HEK293 (cell line): ENCODE measurements around the gene NDUFS4.

Source experiments
- EGR2 ChIP-seq: fragments of 450-650 bp; formaldehyde crosslinking; IDR thresholded peaks from 2 replicates; pipeline ENCODE4 v1.5.1; 2016; ENCODE audit warnings: low read depth, missing biosample characterization, missing genetic modification characterization
- ZNF112 ChIP-seq: fragments of 450-650 bp; formaldehyde crosslinking; IDR thresholded peaks from 2 replicates; pipeline ENCODE4 v1.5.0; 2017; ENCODE audit warnings: missing biosample characterization, missing genetic modification characterization
- ZNF132 ChIP-seq: fragments of 450-650 bp; formaldehyde crosslinking; IDR thresholded peaks from 2 replicates; pipeline ENCODE4 v1.5.1; 2017; ENCODE audit warnings: missing biosample characterization, missing genetic modification characterization, borderline replicate concordance
- ZNF449 ChIP-seq: fragments of 450-650 bp; formaldehyde crosslinking; IDR thresholded peaks from 2 replicates; pipeline ENCODE4 v1.5.1; 2017; ENCODE audit warnings: missing biosample characterization, mild to moderate bottlenecking, missing genetic modification characterization, moderate library complexity
- ZNF629 ChIP-seq: fragments of 450-650 bp; formaldehyde crosslinking; IDR thresholded peaks from 2 replicates; pipeline ENCODE4 v1.5.1; 2017; ENCODE audit warnings: missing biosample characterization, missing genetic modification characterization
- ZSCAN30 ChIP-seq: fragments of 450-650 bp; IDR thresholded peaks from 2 replicates; pipeline ENCODE4 v1.5.1; 2018; ENCODE audit warnings: missing biosample characterization, mild to moderate bottlenecking, missing genetic modification characterization, moderate library complexity
- TF ChIP-seq, protein P1 (sequence below): fragments of 450-650 bp; formaldehyde crosslinking; IDR thresholded peaks from 2 replicates; pipeline ENCODE4 v1.5.1; 2016; ENCODE audit warnings: missing biosample characterization, missing genetic modification characterization

DNA sequence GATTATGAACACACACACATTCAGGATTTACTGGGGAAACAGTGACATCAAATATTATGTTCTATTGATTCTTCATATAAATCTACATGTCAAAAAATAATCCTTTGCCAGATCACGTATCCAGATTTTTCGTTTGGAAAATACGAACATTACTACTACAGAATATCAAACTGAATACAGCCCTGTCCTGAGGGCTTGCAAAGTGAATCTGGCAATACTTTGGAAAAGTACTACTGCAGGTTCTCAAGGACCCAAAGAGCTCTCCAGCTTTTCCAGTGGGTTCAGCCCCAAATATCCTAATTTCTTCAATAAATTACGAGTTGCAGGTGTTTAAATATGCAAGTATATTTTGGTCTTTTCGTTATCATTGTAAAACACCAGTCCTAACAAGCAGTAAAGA, 411 bp upstream of the NDUFS4 start:
- TF ChIP-seq, protein P1, sequence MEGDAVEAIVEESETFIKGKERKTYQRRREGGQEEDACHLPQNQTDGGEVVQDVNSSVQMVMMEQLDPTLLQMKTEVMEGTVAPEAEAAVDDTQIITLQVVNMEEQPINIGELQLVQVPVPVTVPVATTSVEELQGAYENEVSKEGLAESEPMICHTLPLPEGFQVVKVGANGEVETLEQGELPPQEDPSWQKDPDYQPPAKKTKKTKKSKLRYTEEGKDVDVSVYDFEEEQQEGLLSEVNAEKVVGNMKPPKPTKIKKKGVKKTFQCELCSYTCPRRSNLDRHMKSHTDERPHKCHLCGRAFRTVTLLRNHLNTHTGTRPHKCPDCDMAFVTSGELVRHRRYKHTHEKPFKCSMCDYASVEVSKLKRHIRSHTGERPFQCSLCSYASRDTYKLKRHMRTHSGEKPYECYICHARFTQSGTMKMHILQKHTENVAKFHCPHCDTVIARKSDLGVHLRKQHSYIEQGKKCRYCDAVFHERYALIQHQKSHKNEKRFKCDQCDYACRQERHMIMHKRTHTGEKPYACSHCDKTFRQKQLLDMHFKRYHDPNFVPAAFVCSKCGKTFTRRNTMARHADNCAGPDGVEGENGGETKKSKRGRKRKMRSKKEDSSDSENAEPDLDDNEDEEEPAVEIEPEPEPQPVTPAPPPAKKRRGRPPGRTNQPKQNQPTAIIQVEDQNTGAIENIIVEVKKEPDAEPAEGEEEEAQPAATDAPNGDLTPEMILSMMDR (tag by site-specific recombination), result no peak
- TF ChIP-seq ZSCAN30 (tag by site-specific recombination) (no peak), ZNF629 (no peak), ZNF449 (tag by site-specific recombination) (no peak), EGR2 (no peak), ZNF132 (no peak), ZNF112 (no peak)
